ENCODE measurements around the gene CAD. TPM values are rescaled to one million over a fixed set of nuclear protein-coding genes. Genes with fewer than 3 reads are reported as not detected.

CAD gene
- total and polyA plus RNA-seq, 10 donors, result 10.9 to 38.8 (median 25.0) TPM

DNA sequence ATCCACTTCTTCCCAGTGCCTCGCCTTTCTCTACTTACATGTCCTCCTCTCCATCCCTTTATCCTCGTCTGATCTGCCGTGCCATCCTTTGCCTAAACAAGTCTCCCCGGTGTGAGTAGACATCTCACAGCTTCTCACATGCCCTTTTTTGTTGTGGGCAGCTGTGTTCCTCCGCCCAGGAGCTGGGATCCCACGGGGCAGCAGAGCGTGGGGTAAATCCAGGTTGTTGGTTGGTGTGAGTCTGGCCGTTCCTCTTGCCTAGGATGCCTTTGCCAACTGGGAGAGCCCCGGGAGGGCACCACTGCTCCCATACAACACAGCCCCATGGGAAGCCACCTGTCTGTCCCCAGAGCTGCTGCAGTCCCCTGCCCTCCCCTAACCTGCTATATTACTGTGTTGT lies 23.2 kb downstream of the CAD start:
- TF ChIP-seq, protein P1, sequence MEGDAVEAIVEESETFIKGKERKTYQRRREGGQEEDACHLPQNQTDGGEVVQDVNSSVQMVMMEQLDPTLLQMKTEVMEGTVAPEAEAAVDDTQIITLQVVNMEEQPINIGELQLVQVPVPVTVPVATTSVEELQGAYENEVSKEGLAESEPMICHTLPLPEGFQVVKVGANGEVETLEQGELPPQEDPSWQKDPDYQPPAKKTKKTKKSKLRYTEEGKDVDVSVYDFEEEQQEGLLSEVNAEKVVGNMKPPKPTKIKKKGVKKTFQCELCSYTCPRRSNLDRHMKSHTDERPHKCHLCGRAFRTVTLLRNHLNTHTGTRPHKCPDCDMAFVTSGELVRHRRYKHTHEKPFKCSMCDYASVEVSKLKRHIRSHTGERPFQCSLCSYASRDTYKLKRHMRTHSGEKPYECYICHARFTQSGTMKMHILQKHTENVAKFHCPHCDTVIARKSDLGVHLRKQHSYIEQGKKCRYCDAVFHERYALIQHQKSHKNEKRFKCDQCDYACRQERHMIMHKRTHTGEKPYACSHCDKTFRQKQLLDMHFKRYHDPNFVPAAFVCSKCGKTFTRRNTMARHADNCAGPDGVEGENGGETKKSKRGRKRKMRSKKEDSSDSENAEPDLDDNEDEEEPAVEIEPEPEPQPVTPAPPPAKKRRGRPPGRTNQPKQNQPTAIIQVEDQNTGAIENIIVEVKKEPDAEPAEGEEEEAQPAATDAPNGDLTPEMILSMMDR (IDR thresholded peaks at IDR 0.05 in 8 of 11, conservative IDR thresholded peaks at IDR 0.05 in 3 of 11), result no peak
- TF ChIP-seq POLR2AphosphoS5 (IDR thresholded peaks at IDR 0.05) (no peak), POLR2A (IDR thresholded peaks at IDR 0.05) (no peak)
- H3K27ac ChIP-seq, result no peak overlapping the region
- peaks cover 11 to 97% (median 91%) of the 10 kb centered on the region in 6 donors for H3K36me3 ChIP-seq
- no peak for DNase-seq
- intact Hi-C loops (cut with DNase I; ENCODE audit: low total_unique reads), result no loop called here
- no peak overlapping the region for H3K4me3 ChIP-seq
- no peaks in the 10 kb centered on the region for H3K4me1 ChIP-seq
- 91 to 97% (median 93%) methylated on average over 9 of the region's 9 CpGs for WGBS, 5 donors
- H3K27me3 ChIP-seq (replicated peaks in 1 of 7), result no peaks in the 10 kb centered on the region
- no peaks in the 10 kb centered on the region for H3K9me3 ChIP-seq

DNA sequence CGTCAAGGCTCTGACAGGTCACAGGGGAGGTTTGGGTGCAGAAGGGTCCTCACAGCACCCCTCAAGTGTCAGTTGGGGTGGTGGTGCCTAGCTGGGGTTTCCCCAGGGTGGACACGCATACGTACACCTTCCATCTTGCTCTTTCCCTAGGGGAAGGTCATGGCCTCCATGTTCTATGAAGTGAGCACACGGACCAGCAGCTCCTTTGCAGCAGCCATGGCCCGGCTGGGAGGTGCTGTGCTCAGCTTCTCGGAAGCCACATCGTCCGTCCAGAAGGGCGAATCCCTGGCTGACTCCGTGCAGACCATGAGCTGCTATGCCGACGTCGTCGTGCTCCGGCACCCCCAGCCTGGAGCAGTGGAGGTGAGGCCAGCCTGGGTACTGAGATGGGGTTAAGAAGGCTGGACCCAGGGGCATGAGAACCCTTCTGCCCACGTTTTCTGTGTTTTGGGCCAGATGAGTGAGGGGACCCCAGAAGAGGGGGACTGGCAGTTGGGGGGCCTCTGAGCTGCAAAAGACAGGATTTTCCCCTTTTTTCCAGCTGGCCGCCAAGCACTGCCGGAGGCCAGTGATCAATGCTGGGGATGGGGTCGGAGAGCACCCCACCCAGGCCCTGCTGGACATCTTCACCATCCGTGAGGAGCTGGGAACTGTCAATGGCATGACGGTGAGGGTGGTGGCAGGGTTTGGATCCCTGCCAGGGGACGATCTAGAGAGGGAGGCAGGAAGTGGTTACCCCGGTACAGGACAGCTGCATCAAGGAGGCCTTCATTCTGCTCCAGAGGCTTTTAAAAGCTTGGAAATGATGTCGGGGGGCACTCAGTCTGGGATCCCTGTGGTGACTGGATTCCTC lies 24.8 kb downstream of the CAD start:
- intact Hi-C loops (cut with DNase I; ENCODE audit: low total_unique reads), result no loop called here
- 72 to 80% (median 79%) methylated on average over 18 to 24 of the region's 24 CpGs for WGBS, 5 donors
- TF ChIP-seq POLR2AphosphoS5 (IDR thresholded peaks at IDR 0.05), result no peak
- TF ChIP-seq, protein P1 (IDR thresholded peaks at IDR 0.05 in 8 of 11, conservative IDR thresholded peaks at IDR 0.05 in 3 of 11), result no peak
- TF ChIP-seq POLR2A (IDR thresholded peaks at IDR 0.05), result no peak

DNA sequence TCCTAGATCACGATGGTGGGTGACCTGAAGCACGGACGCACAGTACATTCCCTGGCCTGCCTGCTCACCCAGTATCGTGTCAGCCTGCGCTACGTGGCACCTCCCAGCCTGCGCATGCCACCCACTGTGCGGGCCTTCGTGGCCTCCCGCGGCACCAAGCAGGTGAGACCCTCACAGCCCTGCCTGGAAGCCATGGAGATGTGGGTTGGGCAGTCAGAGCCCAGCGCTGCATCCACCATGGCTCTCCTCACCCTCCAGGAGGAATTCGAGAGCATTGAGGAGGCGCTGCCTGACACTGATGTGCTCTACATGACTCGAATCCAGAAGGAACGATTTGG lies 25.4 kb downstream of the CAD start:
- no peak for DNase-seq
- WGBS, 5 donors, result 89 to 98% (median 96%) methylated on average over 10 to 16 of the region's 16 CpGs
- H3K9me3 ChIP-seq, result no peaks in the 10 kb centered on the region
- no peak overlapping the region for H3K27ac ChIP-seq
- no peak overlapping the region for H3K4me3 ChIP-seq
- intact Hi-C loops (cut with DNase I; ENCODE audit: low total_unique reads), result no loop called here
- peaks cover 6 to 75% (median 69%) of the 10 kb centered on the region in 6 donors for H3K36me3 ChIP-seq
- no peaks in the 10 kb centered on the region for H3K4me1 ChIP-seq
- TF ChIP-seq, protein P1 (IDR thresholded peaks at IDR 0.05 in 8 of 11, conservative IDR thresholded peaks at IDR 0.05 in 3 of 11), result no peak
- TF ChIP-seq POLR2AphosphoS5 (IDR thresholded peaks at IDR 0.05) (peak in 1 of 3 donors; percentile 45), POLR2A (IDR thresholded peaks at IDR 0.05) (no peak)
- H3K27me3 ChIP-seq (replicated peaks in 1 of 7), result no peaks in the 10 kb centered on the region

More for the DNA sequence above, 24.8 kb downstream of the CAD start:
- H3K4me3 ChIP-seq, result no peak overlapping the region
- H3K9me3 ChIP-seq, result no peaks in the 10 kb centered on the region
- peaks cover 10 to 81% (median 75%) of the 10 kb centered on the region in 6 donors for H3K36me3 ChIP-seq
- no peak for DNase-seq
- no peaks in the 10 kb centered on the region for H3K4me1 ChIP-seq
- no peak overlapping the region for H3K27ac ChIP-seq
- H3K27me3 ChIP-seq (replicated peaks in 1 of 7), result no peaks in the 10 kb centered on the region

DNA sequence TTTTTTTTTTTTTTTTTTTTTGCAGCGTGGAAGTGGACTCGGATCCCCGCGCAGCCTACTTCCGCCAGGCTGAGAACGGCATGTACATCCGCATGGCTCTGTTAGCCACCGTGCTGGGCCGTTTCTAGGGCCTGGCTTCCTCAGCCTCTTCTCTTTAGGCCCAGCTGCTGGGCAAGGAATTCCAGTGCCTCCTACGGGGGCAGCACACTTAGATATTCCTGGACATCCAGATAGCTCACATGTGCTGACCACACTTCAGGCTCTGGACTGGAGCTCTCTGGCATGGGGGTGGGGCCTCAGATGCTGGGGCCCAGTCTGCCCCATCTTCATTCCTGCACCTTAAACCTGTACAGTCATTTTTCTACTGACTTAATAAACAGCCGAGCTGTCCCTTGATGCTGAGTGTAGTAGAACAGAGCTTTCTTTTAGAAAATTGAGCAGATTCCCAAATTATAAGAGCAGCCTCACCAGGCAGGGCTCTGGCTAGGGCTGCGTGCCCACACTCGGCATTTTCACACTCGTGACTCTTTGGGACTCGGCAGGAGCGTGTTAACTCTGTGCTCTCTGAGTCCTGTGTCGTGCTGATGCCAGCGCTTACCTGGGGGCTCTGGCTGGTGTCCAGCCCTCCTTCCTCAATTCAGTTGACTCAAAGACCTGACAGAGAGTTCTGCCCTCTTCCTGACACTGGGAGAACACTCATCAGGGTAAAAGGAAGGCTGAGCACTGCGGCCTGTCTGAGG lies 26.4 kb downstream of the CAD start:
- intact Hi-C loops (cut with DNase I; ENCODE audit: low total_unique reads), result no loop called here
- Histone ChIP-seq H3K4me3 (no peak overlapping the region), H3K27ac (no peak overlapping the region), H3K27me3 (replicated peaks in 1 of 7) (no peaks in the 10 kb centered on the region), H3K9me3 (no peaks in the 10 kb centered on the region), H3K36me3 (peaks cover 6 to 66% (median 59%) of the 10 kb centered on the region in 6 donors), H3K4me1 (no peaks in the 10 kb centered on the region)
- 90 to 96% (median 91%) methylated on average over 18 to 19 of the region's 19 CpGs for WGBS, 5 donors
- TF ChIP-seq, protein P1 (IDR thresholded peaks at IDR 0.05 in 8 of 11, conservative IDR thresholded peaks at IDR 0.05 in 3 of 11), result no peak
- no peak for TF ChIP-seq POLR2A (IDR thresholded peaks at IDR 0.05)
- no peak for TF ChIP-seq POLR2AphosphoS5 (IDR thresholded peaks at IDR 0.05)
- DNase-seq, result no peak

Measured in spleen (tissue), 11 donors.